Right atrium auricular region (tissue), 2 donors: ENCODE measurements around the gene PLEKHH2. TPM values are rescaled to one million over a fixed set of nuclear protein-coding genes. Genes with fewer than 3 reads are reported as not detected.
A peak's percentile ranks its signal among the peaks of the same experiment; 100 is the strongest.

Source experiments
- DNase-seq: peaks from one replicate; pipeline ENCODE4 v3.0.0-alpha.2; 2019; ENCODE audit warnings: low spot score
- H3K27ac ChIP-seq, 2 donors: fragments of 200-600 bp; sonication (generic); 1 replicate in 1 of 2; 2 replicates in 1 of 2; pipeline ENCODE4 v1.5.1; 2016 to 2019
- H3K27me3 ChIP-seq, 2 donors: fragments of 200-600 bp; sonication (generic); one replicate each; pipeline versions ENCODE4 v1.5.1 to v1.6.0; 2017 to 2019
- H3K36me3 ChIP-seq: fragments of 200-600 bp; sonication (generic); one replicate; pipeline ENCODE4 v1.5.1; 2016
- H3K4me1 ChIP-seq, 2 donors: fragments of 200-600 bp; sonication (generic); one replicate each; pipeline versions ENCODE4 v1.5.1 to v1.6.0; 2017 to 2019
- H3K4me3 ChIP-seq, 2 donors: fragments of 200-600 bp; sonication (generic); 1 replicate in 1 of 2; 2 replicates in 1 of 2; pipeline ENCODE4 v1.5.1; 2017 to 2019; ENCODE audit warnings: mild to moderate bottlenecking in 1 of 2, moderate library complexity in 1 of 2
- H3K9me3 ChIP-seq, 2 donors: fragments of 200-600 bp; sonication (generic); one replicate each; pipeline ENCODE4 v1.5.1; 2019
- total RNA-seq, 2 donors: library from RNA; depleted of rRNA; stranded (reverse); fragments of >200 nt; gene quantifications; one replicate each; pipeline ENCODE4 v1.1.0, GENCODE V29; 2016
- TF ChIP-seq, protein P1 (sequence below), 2 donors: fragments of 200-600 bp; sonication (generic); IDR thresholded peaks; one replicate each; pipeline ENCODE4 v1.5.1; 2019; ENCODE audit warnings: antibody characterized with exemption in 2 of 2

The PLEKHH2 gene
- total RNA-seq, 2 donors from 2014 or later, result 4.7 to 4.8 TPM

DNA sequence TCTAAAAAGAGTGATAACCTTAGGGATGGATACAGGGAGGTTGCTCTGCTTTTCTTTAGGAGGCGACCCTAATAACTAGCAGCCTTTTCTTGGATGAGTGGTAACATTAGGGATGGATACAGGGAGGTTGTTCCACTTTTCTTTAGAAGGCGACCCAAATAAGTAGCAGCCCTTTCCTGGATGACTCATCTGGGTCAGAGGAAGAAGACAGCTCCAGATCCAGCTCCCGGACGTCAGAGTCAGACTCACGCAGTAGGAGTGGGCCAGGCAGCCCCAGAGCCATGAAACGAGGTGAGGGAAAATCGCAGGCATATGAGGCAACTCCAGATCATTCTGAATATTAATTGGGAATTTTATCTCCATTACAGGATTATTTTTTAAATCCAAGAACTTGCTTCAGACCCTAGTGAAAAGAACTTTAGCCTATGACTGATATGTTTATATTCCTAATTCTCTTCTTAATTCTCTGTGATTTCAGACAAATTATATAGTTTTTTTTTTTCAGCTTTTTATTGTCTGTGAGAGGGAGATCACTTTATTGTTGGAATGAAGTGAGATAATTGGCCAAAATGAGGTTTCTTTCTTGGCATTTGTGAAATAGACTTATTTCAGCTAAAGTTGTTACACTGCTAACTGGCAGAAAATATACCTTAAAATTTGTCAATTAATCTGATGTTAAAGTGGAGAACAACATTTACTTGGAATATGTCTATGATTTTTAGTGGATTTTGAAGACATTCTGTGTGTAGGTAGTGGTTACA is 70.4 kb downstream of the PLEKHH2 start:
- H3K27me3 ChIP-seq, result no peaks in the 10 kb centered on the region
- H3K9me3 ChIP-seq, result no peaks in the 10 kb centered on the region
- DNase-seq, result peak; percentile 81
- no peak overlapping the region for H3K4me3 ChIP-seq
- H3K36me3 ChIP-seq, result no peaks in the 10 kb centered on the region
- TF ChIP-seq, protein P1, sequence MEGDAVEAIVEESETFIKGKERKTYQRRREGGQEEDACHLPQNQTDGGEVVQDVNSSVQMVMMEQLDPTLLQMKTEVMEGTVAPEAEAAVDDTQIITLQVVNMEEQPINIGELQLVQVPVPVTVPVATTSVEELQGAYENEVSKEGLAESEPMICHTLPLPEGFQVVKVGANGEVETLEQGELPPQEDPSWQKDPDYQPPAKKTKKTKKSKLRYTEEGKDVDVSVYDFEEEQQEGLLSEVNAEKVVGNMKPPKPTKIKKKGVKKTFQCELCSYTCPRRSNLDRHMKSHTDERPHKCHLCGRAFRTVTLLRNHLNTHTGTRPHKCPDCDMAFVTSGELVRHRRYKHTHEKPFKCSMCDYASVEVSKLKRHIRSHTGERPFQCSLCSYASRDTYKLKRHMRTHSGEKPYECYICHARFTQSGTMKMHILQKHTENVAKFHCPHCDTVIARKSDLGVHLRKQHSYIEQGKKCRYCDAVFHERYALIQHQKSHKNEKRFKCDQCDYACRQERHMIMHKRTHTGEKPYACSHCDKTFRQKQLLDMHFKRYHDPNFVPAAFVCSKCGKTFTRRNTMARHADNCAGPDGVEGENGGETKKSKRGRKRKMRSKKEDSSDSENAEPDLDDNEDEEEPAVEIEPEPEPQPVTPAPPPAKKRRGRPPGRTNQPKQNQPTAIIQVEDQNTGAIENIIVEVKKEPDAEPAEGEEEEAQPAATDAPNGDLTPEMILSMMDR (IDR thresholded peaks at IDR 0.05), result no peak
- H3K4me1 ChIP-seq, result no peaks in the 10 kb centered on the region
- H3K27ac ChIP-seq, result peak overlapping the region in 1 of 2 donors; percentile 62

DNA sequence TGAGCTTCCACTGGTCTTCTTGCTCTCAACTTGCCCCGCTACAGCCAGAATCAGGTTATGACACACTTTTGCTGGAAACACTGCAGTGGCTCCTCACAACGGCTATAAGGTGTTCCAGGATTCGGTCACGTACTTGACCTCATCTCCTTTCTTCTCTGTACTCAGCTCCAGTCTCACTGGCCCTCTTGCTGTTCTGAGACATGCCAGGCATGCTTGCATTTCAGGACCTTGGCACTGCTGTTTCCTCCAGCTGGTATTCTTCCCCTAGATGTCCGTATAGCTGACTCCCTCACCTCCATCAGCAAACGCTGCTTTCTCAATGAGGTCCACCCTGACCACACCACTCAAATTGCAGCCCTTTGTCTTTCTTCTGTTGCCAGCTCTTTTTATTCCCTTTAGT is 71.1 kb downstream of the PLEKHH2 start:
- H3K4me1 ChIP-seq, result no peaks in the 10 kb centered on the region
- no peaks in the 10 kb centered on the region for H3K9me3 ChIP-seq
- peak overlapping the region in 1 of 2 donors; percentile 62 for H3K27ac ChIP-seq
- H3K27me3 ChIP-seq, result no peaks in the 10 kb centered on the region
- no peak for DNase-seq
- TF ChIP-seq, protein P1 (IDR thresholded peaks at IDR 0.05), result no peak
- no peak overlapping the region for H3K4me3 ChIP-seq
- no peaks in the 10 kb centered on the region for H3K36me3 ChIP-seq

DNA sequence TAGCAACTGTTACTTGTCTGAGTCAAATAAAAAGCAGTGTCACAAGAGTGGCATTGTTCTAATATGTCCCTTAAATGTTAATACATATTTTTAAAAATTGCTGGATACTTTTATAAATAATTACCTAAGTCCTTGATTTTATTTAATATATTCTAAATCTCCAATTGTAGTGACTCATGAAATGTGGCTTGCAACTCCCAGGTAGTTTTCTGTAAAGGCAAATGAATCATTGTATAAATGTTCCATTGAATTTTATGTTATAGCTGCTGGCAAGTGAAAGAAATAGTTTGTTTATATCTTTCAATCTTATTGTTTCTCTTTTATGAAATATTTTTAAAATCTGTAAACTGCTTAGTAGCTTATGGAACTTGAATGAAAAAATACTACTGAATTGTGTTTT is 71.8 kb downstream of the PLEKHH2 start:
- Histone ChIP-seq H3K27ac (no peak overlapping the region), H3K4me1 (no peaks in the 10 kb centered on the region), H3K4me3 (no peak overlapping the region), H3K36me3 (no peaks in the 10 kb centered on the region), H3K27me3 (no peaks in the 10 kb centered on the region), H3K9me3 (no peaks in the 10 kb centered on the region)
- TF ChIP-seq, protein P1 (IDR thresholded peaks at IDR 0.05), result no peak
- no peak for DNase-seq

DNA sequence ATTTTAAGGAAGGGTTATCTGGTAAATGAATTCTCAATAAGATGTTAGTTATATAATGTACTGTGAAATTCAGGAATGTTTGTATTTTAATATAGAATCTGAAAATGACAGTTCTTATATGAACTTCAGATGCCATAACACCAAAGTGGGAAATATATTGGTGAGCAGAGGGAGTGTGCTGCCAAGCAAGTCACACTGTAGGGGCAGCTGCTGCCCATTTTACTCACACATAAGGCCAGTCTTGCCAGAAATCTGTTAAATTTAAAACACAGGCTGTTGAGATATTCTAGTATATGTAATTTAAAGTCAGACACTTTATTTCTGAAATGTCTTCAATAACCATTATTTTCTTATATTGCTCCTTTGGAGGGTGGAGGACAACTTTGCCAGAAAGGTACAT is 73.8 kb downstream of the PLEKHH2 start:
- Histone ChIP-seq H3K4me3 (no peak overlapping the region), H3K4me1 (no peaks in the 10 kb centered on the region), H3K36me3 (no peaks in the 10 kb centered on the region), H3K9me3 (no peaks in the 10 kb centered on the region), H3K27ac (no peak overlapping the region), H3K27me3 (no peaks in the 10 kb centered on the region)
- TF ChIP-seq, protein P1 (IDR thresholded peaks at IDR 0.05), result no peak
- DNase-seq, result no peak

DNA sequence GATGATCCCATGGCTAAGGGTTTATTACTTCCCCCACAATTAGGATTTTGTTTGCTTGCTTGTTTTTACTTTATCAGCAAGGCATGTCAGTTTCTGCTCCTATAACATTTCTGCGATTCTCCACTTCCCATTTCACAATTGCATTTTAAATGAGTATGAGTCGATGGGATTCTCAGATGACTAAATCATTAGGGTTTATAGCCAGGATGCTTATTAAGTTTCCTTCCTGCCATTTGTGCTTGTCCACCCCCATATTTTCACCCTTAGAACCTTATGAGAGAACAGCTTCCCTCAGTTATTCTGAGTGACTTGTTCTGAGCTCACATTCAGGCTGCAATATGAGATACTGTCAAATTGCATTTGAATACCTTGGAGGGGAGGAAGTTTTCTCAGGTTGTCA is 77.1 kb downstream of the PLEKHH2 start:
- no peaks in the 10 kb centered on the region for H3K36me3 ChIP-seq
- no peaks in the 10 kb centered on the region for H3K9me3 ChIP-seq
- H3K27me3 ChIP-seq, result no peaks in the 10 kb centered on the region
- no peak overlapping the region for H3K27ac ChIP-seq
- TF ChIP-seq, protein P1 (IDR thresholded peaks at IDR 0.05), result no peak
- DNase-seq, result no peak
- H3K4me1 ChIP-seq, result no peaks in the 10 kb centered on the region
- no peak overlapping the region for H3K4me3 ChIP-seq
